Adrenal gland (tissue), 12 donors: ENCODE measurements around the gene GALNT16. TPM values are rescaled to one million over a fixed set of nuclear protein-coding genes. Genes with fewer than 3 reads are reported as not detected.

Source experiments
- DNase-seq, 7 donors: peaks; one replicate each; pipeline ENCODE4 v3.0.0-alpha.2; 2019 to 2020
- H3K27ac ChIP-seq, 5 donors: fragments of 200-600 bp; sonication (generic) in 4 of 5; 1 replicate in 3 of 5; 2 replicates in 2 of 5; pipeline versions ENCODE4 v1.5.1 to v1.8.0; 2016 to 2020; ENCODE audit warnings: mild to moderate bottlenecking in 1 of 5
- H3K27me3 ChIP-seq: fragments of 200-600 bp; 2 replicates; pipeline ENCODE4 v1.8.0; 2021
- H3K36me3 ChIP-seq, 2 donors: fragments of 200-600 bp; replicated peaks in 1 of 2; 1 replicate in 1 of 2; 2 replicates in 1 of 2; pipeline versions ENCODE4 v1.5.1 to v1.8.0; 2018 to 2022
- H3K4me1 ChIP-seq, 2 donors: fragments of 200-600 bp; replicated peaks in 1 of 2; 1 replicate in 1 of 2; 2 replicates in 1 of 2; pipeline versions ENCODE4 v1.5.1 to v1.8.0; 2018 to 2021
- H3K4me3 ChIP-seq, 4 donors: fragments of 200-600 bp; sonication (generic) in 3 of 4; one replicate each; pipeline ENCODE4 v1.5.1; 2016 to 2018
- H3K9me3 ChIP-seq, 3 donors: fragments of 200-600 bp; sonication (generic) in 1 of 3; replicated peaks in 1 of 3; 1 replicate in 2 of 3; 2 replicates in 1 of 3; pipeline versions ENCODE4 v1.5.1 to v1.8.0; 2016 to 2021
- CTCF ChIP-seq, 6 experiments: fragments of 450-650 bp in 4 of 6; fragments of 200-600 bp in 2 of 6; sonication (generic) in 1 of 6; IDR thresholded peaks; 1 replicate in 5 of 6; 2 replicates in 1 of 6; pipeline versions ENCODE4 v1.5.1 to v1.8.0; 2016 to 2021; ENCODE audit warnings: antibody characterized with exemption in 6 of 6, mild to moderate bottlenecking in 2 of 6, moderate library complexity in 1 of 6
- POLR2A ChIP-seq, 2 donors: fragments of 450-650 bp; IDR thresholded peaks; one replicate each; pipeline ENCODE4 v1.6.1; 2017; ENCODE audit warnings: antibody characterized with exemption in 2 of 2, mild to moderate bottlenecking in 2 of 2, moderate library complexity in 1 of 2
- WGBS, 4 donors: extraction: QIAGEN DNeasy Blood & Tissue Kit in 2 of 4; methylation state at CpG; one replicate each; pipeline versions ENCODE4 v1.1.5 to v1.1.7; 2013 to 2017; 5-methylcytosine and 5-hydroxymethylcytosine counted together
- intact Hi-C, 2 donors: fragments of 100-400 bp; cut with DNase I; formaldehyde crosslinking; loops; one replicate each; pipeline versions ENCODE4 v1.14.1 to v1.15.0; 2022 to 2023
- polyA plus RNA-seq, 3 donors: library from polyadenylated mRNA; stranded (reverse); fragments of 200-250 nt in 2 of 3; fragments of 350-450 nt in 1 of 3; fragmentation: Illumina TruSeq in 1 of 3; extraction: RNeasy Lipid Tissue Mini Kit (QIAGEN cat#74804) in 1 of 3; gene quantifications; one replicate each; pipeline ENCODE4 v1.2.3, GENCODE V29; 2013 to 2014
- total RNA-seq, 9 donors: library from RNA; depleted of rRNA in 4 of 9; stranded (reverse); fragments of >200 nt in 4 of 9; fragments of 120-200 nt in 1 of 9; fragmentation: NEBNext Ultra II Directional in 1 of 9; extraction: Animal tissue kit (Norgen Biotek cat#: 25700) in 1 of 9; gene quantifications; one replicate each; pipeline versions ENCODE4 v1.1.0 to v1.2.4, GENCODE V29; 2013 to 2023
- donor health status: healthy with polysubstance abuse.
- donor health status: Bipolar disorder and iron deficiency.
- donor health status: DM: yes; HTN: yes; CAD: no.
- donor health status: DM: no; HTN: no; CAD: no.
- donor health status: DM: no; HTN: no; CAD: no.
- donor health status: DM: yes; HTN: yes; CAD: no.

Gene GALNT16
- total and polyA plus RNA-seq, 12 donors, result 7.4 to 38.1 (median 15.9) TPM

- Histone ChIP-seq H3K27me3 (no peaks in the 10 kb centered on the region), H3K27ac (no peak overlapping the region), H3K4me3 (no peak overlapping the region), H3K9me3 (no peaks in the 10 kb centered on the region), H3K36me3 (peaks cover 0 to 65% of the 10 kb centered on the region in 2 donors), H3K4me1 (no peaks in the 10 kb centered on the region)
- no peak for TF ChIP-seq CTCF (IDR thresholded peaks at IDR 0.05)
- TF ChIP-seq POLR2A (IDR thresholded peaks at IDR 0.05), result no peak
- no peak for DNase-seq
- intact Hi-C loops, result no loop called here
These were observed 25.9 kb upstream of the GALNT16 start for GRCh38 chr14:69234106-69234505.

DNA sequence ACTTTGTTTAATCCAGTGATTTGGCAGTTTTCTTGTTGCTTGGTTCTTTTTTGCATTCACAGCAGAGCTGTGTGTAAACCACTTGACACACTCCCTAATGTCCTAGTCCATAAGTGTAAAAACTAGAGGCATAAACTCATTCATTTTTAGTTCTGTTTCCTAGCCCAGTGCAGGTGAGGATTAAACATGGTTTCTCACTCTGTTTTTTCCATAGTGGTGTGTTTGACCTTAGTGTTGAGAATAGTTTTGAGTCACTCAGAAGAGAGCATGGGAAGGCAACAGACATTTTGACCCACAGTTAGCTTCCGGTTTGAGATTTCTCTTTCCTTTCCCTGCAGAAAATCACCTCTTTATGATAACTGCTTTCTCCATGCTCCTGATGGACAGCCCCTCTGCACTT, 24.2 kb upstream of the GALNT16 start:
- intact Hi-C loops, result no loop called here
- WGBS, 4 donors, result 90 to 100% (median 100%) methylated on average over 1 of the region's 1 CpG
- Histone ChIP-seq H3K36me3 (peaks cover 0 to 63% of the 10 kb centered on the region in 2 donors), H3K27me3 (no peaks in the 10 kb centered on the region), H3K27ac (no peak overlapping the region), H3K4me3 (no peak overlapping the region), H3K4me1 (no peaks in the 10 kb centered on the region), H3K9me3 (no peaks in the 10 kb centered on the region)
- DNase-seq, result no peak
- TF ChIP-seq CTCF (IDR thresholded peaks at IDR 0.05) (no peak), POLR2A (IDR thresholded peaks at IDR 0.05) (no peak)

- Histone ChIP-seq H3K4me3 (no peak overlapping the region), H3K36me3 (peaks cover 0 to 64% of the 10 kb centered on the region in 2 donors), H3K9me3 (no peaks in the 10 kb centered on the region), H3K27me3 (no peaks in the 10 kb centered on the region), H3K4me1 (no peaks in the 10 kb centered on the region), H3K27ac (no peak overlapping the region)
- DNase-seq, result no peak
- no peak for TF ChIP-seq POLR2A (IDR thresholded peaks at IDR 0.05)
- no peak for TF ChIP-seq CTCF (IDR thresholded peaks at IDR 0.05)
- WGBS, 4 donors, result 88 to 100% (median 100%) methylated on average over 1 of the region's 1 CpG
- intact Hi-C loops, result no loop called here
These were observed 22.8 kb upstream of the GALNT16 start for GRCh38 chr14:69237142-69237541.

GRCh38 chr14:69237584-69237983, 22.4 kb upstream of the GALNT16 start:
- no peak for TF ChIP-seq CTCF (IDR thresholded peaks at IDR 0.05)
- no peak for TF ChIP-seq POLR2A (IDR thresholded peaks at IDR 0.05)
- Histone ChIP-seq H3K27ac (no peak overlapping the region), H3K36me3 (peaks cover 0 to 61% of the 10 kb centered on the region in 2 donors), H3K27me3 (no peaks in the 10 kb centered on the region), H3K4me3 (no peak overlapping the region), H3K4me1 (no peaks in the 10 kb centered on the region), H3K9me3 (no peaks in the 10 kb centered on the region)
- WGBS, 4 donors, result 85 to 92% (median 89%) methylated on average over 4 to 12 of the region's 12 CpGs
- DNase-seq, result no peak
- intact Hi-C loops, result no loop called here
